CD4-positive, alpha-beta T cell treated with Interleukin-15 for 4 hours (primary cell): Measurements from ENCODE around the gene ZP2.
"Not testable (repeated sequence)": the region's sequence is repeated elsewhere in the genome, so short reads cannot be mapped to it uniquely, and the experiment has no call there.

Experiments used
- DNase-seq: peaks from one replicate; pipeline ENCODE4 v3.0.0-alpha.2; 2020; ENCODE audit warnings: low spot score

The ZP2 gene

GRCh38 chr16:21211486-21211885 lies at the start of gene ZP2:
Gene ZP2, minus strand, starts transcription at chr16:21211574. Its CDS starts 27 bp downstream, at chr16:21211547.
- no peak for DNase-seq

- no peak for DNase-seq
Observed at GRCh38 chr16:21257284-21257683, 45.9 kb upstream of the ZP2 start.

- no peak for DNase-seq
Observed at GRCh38 chr16:21256636-21257035, 45.3 kb upstream of the ZP2 start.

GRCh38 chr16:21253470-21253869 lies 42.1 kb upstream of the ZP2 start:
- no peak for DNase-seq

- no peak for DNase-seq
Observed at GRCh38 chr16:21250072-21250923, 38.9 kb upstream of the ZP2 start.

DNA sequence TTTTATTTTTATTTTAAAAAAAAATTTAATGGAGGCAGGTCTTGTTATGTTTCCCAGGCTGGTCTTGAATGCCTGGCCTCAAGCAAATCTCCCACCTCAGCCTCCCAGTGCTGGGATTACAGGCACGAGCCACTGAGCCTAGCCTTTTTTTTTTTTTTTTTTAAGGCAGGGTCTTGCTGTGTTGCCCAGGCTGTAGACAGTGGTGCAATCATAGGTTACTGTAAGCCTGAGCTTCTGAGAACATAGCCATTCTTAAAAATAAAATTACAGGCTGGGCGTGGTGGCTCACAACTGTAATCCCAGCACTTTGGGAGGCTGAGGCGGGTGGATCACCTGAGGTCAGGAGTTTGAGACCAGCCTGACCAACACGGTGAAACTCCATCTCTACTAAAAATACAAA lies 36.8 kb upstream of the ZP2 start:
- not testable (repeated sequence) for DNase-seq

- DNase-seq, result no peak
Observed at GRCh38 chr16:21244518-21245215, 33.3 kb upstream of the ZP2 start.

GRCh38 chr16:21242756-21243155 lies 31.4 kb upstream of the ZP2 start:
- DNase-seq, result no peak

GRCh38 chr16:21239646-21240045 lies 28.3 kb upstream of the ZP2 start:
- DNase-seq, result no peak

- DNase-seq, result no peak
Observed at GRCh38 chr16:21236831-21237230, 25.5 kb upstream of the ZP2 start.

GRCh38 chr16:21235199-21235585 lies 23.8 kb upstream of the ZP2 start:
- no peak for DNase-seq

GRCh38 chr16:21233521-21234150 lies 22.3 kb upstream of the ZP2 start, which contains the start of gene ANKS4B:
Gene ANKS4B, plus strand, starts transcription at chr16:21233699. Its CDS starts 39 bp downstream, at chr16:21233738.
- DNase-seq, result no peak

GRCh38 chr16:21233045-21233520 lies 21.7 kb upstream of the ZP2 start:
- DNase-seq, result no peak

DNA sequence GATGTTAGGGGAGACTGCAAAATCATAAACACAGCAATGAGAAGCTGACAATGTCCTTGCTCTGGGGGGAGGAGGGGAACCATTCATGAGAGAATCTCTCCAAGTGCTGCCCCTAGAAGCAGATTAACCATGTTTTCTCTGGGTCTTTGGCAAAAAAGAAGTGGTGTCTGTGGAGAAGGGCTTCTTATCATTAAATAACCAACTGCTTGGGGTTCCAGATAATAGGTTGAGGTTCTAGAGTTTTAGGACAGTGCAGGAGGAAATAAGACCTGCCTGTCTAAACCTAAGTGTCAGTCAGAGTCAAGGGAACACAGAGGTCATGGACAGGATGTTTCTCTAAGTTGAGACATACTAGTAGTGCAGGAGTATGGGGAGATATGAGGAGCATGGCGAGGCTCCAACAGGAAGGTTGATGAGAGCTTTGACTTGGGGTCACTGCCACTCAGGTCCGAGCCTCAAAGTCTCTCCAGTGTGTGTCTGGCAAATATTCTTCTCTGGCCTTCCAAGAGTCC lies 17.0 kb upstream of the ZP2 start:
- no peak for DNase-seq

DNA sequence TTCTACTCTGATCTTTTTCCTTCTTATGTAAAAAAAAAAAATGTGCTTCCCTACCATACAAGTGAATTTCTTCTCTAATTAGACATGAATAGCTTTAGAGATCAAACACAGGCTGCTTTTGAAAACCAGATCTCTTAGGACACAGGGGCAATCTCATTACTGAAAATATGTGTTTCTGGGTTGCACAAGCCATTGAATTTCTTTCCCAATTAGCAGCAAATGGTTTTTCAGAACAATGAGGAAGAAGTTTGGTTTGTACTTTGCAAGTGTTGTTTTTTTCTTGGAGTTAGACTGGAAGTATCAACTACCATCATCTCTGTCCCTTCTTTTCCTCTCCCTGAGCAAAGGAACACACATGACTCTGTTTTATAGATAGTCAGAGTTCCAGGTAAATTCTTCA lies 16.5 kb upstream of the ZP2 start:
- no peak for DNase-seq

DNA sequence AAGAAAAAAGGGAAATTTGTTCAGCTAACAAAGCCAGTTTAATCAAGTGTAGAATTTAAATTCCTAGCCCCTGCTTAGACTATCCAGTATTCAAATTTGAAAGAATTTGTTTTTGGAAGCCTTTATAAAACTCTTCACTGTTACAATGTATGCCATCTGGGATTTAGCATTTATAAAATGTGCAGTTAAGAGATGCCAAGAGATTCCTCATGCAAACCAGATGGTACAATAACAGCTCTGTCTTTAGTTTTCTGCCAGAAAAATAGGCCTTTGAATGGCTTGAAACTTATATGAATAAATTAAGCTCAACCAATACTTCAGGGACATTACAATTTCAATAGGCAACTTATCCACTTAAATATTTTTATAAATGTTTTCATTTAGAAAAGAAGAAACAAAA lies 15.4 kb upstream of the ZP2 start:
- DNase-seq, result no peak

DNA sequence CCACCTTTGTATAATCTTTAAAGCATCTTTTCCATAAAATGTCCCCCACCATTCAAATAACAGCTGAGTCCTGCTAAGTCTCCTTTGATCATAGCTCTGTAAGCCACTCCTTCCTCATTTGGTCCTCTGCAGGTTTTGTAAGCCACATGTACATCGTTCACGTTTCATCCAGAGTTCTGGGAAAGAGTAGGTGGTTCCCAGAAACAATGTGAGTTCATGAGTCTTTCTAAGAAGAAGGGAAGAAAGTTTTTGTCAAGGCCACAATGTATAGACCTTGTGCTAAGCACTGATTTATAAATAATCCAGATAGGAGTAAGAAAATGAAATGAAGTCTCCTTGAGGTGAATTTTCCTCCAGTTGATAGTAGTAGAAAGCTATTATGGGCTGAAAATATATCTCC lies 13.4 kb upstream of the ZP2 start:
- DNase-seq, result no peak

- no peak for DNase-seq
Observed at GRCh38 chr16:21223787-21224186, 12.4 kb upstream of the ZP2 start.

GRCh38 chr16:21222495-21223337 lies 11.3 kb upstream of the ZP2 start:
- no peak for DNase-seq

- DNase-seq, result no peak
Observed at GRCh38 chr16:21219551-21219950, 8.2 kb upstream of the ZP2 start.

GRCh38 chr16:21218153-21218552 lies 6.8 kb upstream of the ZP2 start:
- no peak for DNase-seq

- no peak for DNase-seq
Observed at GRCh38 chr16:21217121-21217520, 5.7 kb upstream of the ZP2 start.
